GM18526 (cell line): ENCODE data around the gene HSD17B2.

Experiments
- POLR2A ChIP-seq: IDR thresholded peaks from 3 replicates; pipeline ENCODE4 v1.6.1; 2011; ENCODE audit not compliant: insufficient read length; ENCODE audit errors: extremely low read depth

Gene HSD17B2

DNA sequence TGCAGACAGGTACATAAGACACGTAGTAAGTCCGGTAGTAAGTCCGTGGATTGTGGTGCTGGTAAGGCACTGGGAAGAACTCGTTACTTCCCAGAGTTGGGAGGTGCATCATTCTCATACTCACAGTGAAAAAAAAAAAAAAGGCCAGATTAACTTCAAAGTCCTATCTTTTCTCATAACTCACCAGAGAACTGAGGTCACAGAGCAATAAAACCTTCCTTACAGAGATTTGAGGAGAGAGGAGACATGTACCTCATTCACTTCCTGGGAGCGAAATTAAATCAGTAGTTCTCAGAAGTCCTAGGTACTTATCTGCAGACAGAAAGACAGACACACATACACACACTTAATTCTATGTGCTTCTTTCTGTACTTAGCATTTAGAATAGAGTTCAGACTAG lies 112.5 kb downstream of the HSD17B2 start:
- no peak for TF ChIP-seq POLR2A
